Mammary epithelial cell (primary cell): Measurements from ENCODE around the gene BOD1L1.

ENCODE experiments used
- EZH2 ChIP-seq: IDR thresholded peaks from 2 replicates; pipeline ENCODE4 v1.6.1; 2012; ENCODE audit warnings: low read length, inconsistent platforms, borderline replicate concordance
- TF ChIP-seq, protein P1 (sequence below), 2 donors: IDR thresholded peaks in 1 of 2; conservative IDR thresholded peaks in 1 of 2; 2 replicates each; pipeline ENCODE4 v1.5.1; 2011 to 2012; ENCODE audit warnings: inconsistent platforms in 2 of 2, low read length in 2 of 2, mild to moderate bottlenecking in 2 of 2, control low read depth in 1 of 2, low read depth in 1 of 2; ENCODE audit not compliant: insufficient read depth in 1 of 2; ENCODE audit errors: extremely low read depth in 1 of 2

DNA sequence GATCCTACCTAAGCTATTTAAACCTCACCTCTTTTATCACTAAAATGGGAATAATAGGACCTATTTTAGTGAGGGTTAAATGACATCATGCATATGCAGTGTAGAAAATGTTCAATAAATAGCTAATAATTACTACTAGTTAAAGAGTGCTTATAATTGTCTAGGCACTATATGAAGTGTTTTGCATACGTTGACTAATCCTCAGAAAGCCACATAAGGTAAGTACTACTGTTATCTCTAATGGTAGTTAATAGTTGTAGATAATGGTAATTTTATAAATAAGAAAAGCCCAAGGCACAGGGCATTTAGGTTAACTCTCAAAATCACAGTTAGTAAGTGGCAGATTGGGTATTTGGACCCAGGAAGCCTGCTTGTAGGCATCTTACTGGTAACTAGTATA is 47.4 kb upstream of the BOD1L1 start:
- TF ChIP-seq, protein P1, sequence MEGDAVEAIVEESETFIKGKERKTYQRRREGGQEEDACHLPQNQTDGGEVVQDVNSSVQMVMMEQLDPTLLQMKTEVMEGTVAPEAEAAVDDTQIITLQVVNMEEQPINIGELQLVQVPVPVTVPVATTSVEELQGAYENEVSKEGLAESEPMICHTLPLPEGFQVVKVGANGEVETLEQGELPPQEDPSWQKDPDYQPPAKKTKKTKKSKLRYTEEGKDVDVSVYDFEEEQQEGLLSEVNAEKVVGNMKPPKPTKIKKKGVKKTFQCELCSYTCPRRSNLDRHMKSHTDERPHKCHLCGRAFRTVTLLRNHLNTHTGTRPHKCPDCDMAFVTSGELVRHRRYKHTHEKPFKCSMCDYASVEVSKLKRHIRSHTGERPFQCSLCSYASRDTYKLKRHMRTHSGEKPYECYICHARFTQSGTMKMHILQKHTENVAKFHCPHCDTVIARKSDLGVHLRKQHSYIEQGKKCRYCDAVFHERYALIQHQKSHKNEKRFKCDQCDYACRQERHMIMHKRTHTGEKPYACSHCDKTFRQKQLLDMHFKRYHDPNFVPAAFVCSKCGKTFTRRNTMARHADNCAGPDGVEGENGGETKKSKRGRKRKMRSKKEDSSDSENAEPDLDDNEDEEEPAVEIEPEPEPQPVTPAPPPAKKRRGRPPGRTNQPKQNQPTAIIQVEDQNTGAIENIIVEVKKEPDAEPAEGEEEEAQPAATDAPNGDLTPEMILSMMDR (conservative IDR thresholded peaks at IDR 0.05 in 1 of 2, IDR thresholded peaks at IDR 0.05 in 1 of 2; ENCODE audit: extremely low read depth in 1 of 2, insufficient read depth in 1 of 2, low read depth in 1 of 2, low read length in 2 of 2), result no peak
- no peak for TF ChIP-seq EZH2
